ENCODE data around the gene IFI44.

IFI44 gene

DNA sequence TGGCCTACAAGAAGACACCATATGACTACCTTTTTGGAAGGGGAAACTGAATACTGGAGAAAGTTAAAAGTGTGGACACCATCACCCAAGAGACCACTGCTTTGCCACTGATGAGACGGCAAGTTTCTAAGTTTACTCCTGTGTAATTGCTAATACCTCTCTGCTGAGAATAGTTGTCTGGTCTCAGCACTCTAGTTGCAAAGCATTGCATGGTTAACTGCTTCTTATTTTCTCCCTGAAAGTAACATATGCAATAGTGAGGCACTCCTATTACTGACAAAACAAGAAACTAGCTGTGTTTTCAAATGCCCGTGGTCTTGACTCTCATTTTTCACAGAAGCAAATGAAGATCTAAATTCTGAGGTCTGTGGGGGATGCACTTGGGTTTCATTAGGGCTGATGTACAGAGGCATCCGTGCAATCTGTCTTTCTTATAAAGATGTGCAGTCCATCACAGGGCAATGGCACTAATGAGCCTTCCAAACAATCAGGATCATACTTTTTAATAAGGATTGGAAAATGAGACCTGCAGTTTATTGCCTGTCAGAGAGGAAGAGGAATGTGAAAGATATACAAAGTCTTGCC is 62.9 kb downstream of the IFI44 start (continued):
- TF ChIP-seq TSHZ2 (CRISPR knock-in tag; IDR thresholded peaks at IDR 0.05) (no peak), BACH2 (CRISPR knock-in tag; IDR thresholded peaks at IDR 0.05; ENCODE audit: borderline replicate concordance) (no peak), ZC3H10 (CRISPR knock-in tag; IDR thresholded peaks at IDR 0.05) (no peak), ISL1 (CRISPR knock-in tag; IDR thresholded peaks at IDR 0.05) (no peak)

DNA sequence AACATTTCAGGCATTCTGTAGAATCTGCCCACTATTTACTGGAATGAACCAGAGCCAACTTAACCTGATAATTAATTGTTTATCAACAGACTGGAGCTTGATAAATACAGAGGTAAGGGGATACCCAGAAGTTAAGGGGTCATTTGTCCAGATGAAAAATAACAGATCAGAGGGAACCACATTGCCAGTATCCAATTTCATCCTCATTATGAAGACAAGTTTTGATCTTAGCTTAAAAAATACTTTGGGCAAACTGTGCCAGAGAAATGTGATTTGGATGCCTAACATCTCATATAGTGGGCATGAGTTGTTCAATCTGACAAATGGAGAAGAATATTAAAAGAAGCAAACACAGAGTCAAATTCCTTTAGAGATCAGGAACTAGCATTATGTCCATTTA is 63.7 kb downstream of the IFI44 start:
- peak; percentile 61 for ATAC-seq

More for the DNA sequence above, 63.7 kb downstream of the IFI44 start:
- TF ChIP-seq ISL1 (CRISPR knock-in tag; IDR thresholded peaks at IDR 0.05) (peak; percentile 66), CSDC2 (CRISPR knock-in tag; IDR thresholded peaks at IDR 0.05) (no peak)

Measured in SK-N-SH treated with all-trans-retinoic acid at 6 μM for 48 hours (cell line).